HepG2 (cell line): ENCODE measurements around the gene XPNPEP1. TPM values are rescaled to one million over a fixed set of nuclear protein-coding genes. Genes with fewer than 3 reads are reported as not detected.

Experiments used
- ATAC-seq: fragments of 200-7000 bp; cut with Tn5 transposase; 3 replicates; pipeline ENCODE4 v1.9.1; 2020; ENCODE audit warnings: mild to moderate bottlenecking, moderate library complexity
- BruUV-seq: library from RNA; stranded (reverse); fragments of 400-500 nt; replicated peaks from 2 replicates; lab custom pipeline; 2021; lab: Mats Ljungman, UMichigan
- CTCF ChIA-PET: fragments of 300-600 bp; formaldehyde crosslinking; extraction: SDS; loops from one replicate; lab custom pipeline; 2021; ENCODE audit warnings: low total read pairs, inconsistent platforms, low intra/inter-chr PET ratio; lab: Yijun Ruan, JAX
- POLR2A ChIA-PET: fragments of 350-600 bp; sonication (Branson Sonifier 250); formaldehyde crosslinking; loops from one replicate; lab custom pipeline; 2020; ENCODE audit warnings: antibody characterized with exemption, inconsistent platforms; lab: Yijun Ruan, JAX
- DNase-seq: peaks from one replicate; pipeline ENCODE4 v3.0.0-alpha.2; 2015; ENCODE audit warnings: low spot score
- FAIRE-seq: peaks from 3 replicates; lab custom pipeline; 2011; peaks lifted over from hg19 to GRCh38; lab: Jason Lieb, UNC
- H2AFZ ChIP-seq: one replicate; pipeline ENCODE4 v1.6.1; 2011; ENCODE audit warnings: low read length, inconsistent platforms
- H3K27ac ChIP-seq: fragments of 300-600 bp; 3 replicates; pipeline ENCODE4 v1.8.0; 2011; ENCODE audit warnings: mixed run types, mild to moderate bottlenecking, mixed read lengths, low read length, inconsistent platforms; ENCODE audit not compliant: insufficient read depth; ENCODE audit errors: extremely low read length
- H3K27me3 ChIP-seq, 2 experiments: fragments of 200-600 bp in 1 of 2; 2 replicates in 1 of 2; 3 replicates in 1 of 2; pipeline versions ENCODE4 v1.6.0 to v1.8.0; 2011; ENCODE audit warnings: low read length in 2 of 2, mild to moderate bottlenecking in 2 of 2, moderate library complexity in 2 of 2, inconsistent platforms in 1 of 2; ENCODE audit not compliant: insufficient read depth in 2 of 2, control insufficient read depth in 1 of 2
- H3K36me3 ChIP-seq, 2 experiments: fragments of 200-600 bp in 1 of 2; replicated peaks in 1 of 2; 2 replicates in 1 of 2; 3 replicates in 1 of 2; pipeline versions ENCODE4 v1.5.1 to v1.8.0; 2011; ENCODE audit warnings: low read length in 2 of 2, inconsistent platforms in 1 of 2; ENCODE audit not compliant: insufficient read depth in 2 of 2, control insufficient read depth in 1 of 2
- H3K4me1 ChIP-seq: 2 replicates; pipeline ENCODE4 v1.5.1; 2012; ENCODE audit warnings: low read length, inconsistent platforms; ENCODE audit not compliant: insufficient read depth
- H3K4me2 ChIP-seq: 2 replicates; pipeline ENCODE4 v1.6.0; 2011; ENCODE audit warnings: low read depth, low read length, inconsistent platforms
- H3K4me3 ChIP-seq, 3 experiments: fragments of 200-600 bp in 1 of 3; sonication (generic), shearing (Covaris generic) in 1 of 3; replicated peaks in 1 of 3; 2 replicates each; pipeline ENCODE4 v1.5.1; 2011 to 2016; ENCODE audit warnings: low read length in 3 of 3, inconsistent platforms in 2 of 3, low read depth in 2 of 3, mild to moderate bottlenecking in 2 of 3, control low read depth in 1 of 3, mixed read lengths in 1 of 3; ENCODE audit not compliant: insufficient read depth in 1 of 3
- H3K79me2 ChIP-seq: one replicate; pipeline ENCODE4 v1.6.1; 2011; ENCODE audit warnings: low read length, inconsistent platforms; ENCODE audit not compliant: insufficient read depth
- H3K9ac ChIP-seq: 2 replicates; pipeline ENCODE4 v1.6.0; 2011; ENCODE audit warnings: mild to moderate bottlenecking, low read depth, low read length, inconsistent platforms; ENCODE audit not compliant: insufficient read depth
- H3K9me3 ChIP-seq: 2 replicates; pipeline ENCODE4 v1.5.1; 2012; ENCODE audit warnings: mild to moderate bottlenecking, low read length
- H4K20me1 ChIP-seq: 2 replicates; pipeline ENCODE4 v1.6.0; 2011; ENCODE audit warnings: inconsistent platforms, mild to moderate bottlenecking, low read length, moderate library complexity; ENCODE audit not compliant: insufficient read depth
- BORCS8-MEF2B ChIP-seq: sonication (generic); formaldehyde crosslinking; IDR thresholded peaks from 2 replicates; pipeline ENCODE4 v1.8.0; 2022; ENCODE audit warnings: mild to moderate bottlenecking, missing genetic modification reagents
- FOXK1 ChIP-seq: sonication (generic); formaldehyde crosslinking; IDR thresholded peaks from 2 replicates; pipeline ENCODE4 v1.4.0; 2020; ENCODE audit warnings: low read depth, missing genetic modification reagents, borderline replicate concordance
- GMEB2 ChIP-seq: IDR thresholded peaks from 2 replicates; pipeline ENCODE4 v1.6.1; 2016; ENCODE audit warnings: missing biosample characterization, missing genetic modification reagents, low read depth
- THAP7 ChIP-seq: sonication (generic); formaldehyde crosslinking; IDR thresholded peaks from 2 replicates; pipeline ENCODE4 v1.8.1; 2023; ENCODE audit warnings: mild to moderate bottlenecking, missing genetic modification reagents
- ZNF333 ChIP-seq: sonication (generic); formaldehyde crosslinking; IDR thresholded peaks from 2 replicates; pipeline ENCODE4 v1.4.0; 2020; ENCODE audit warnings: mild to moderate bottlenecking, missing genetic modification reagents, borderline replicate concordance
- ZNF441 ChIP-seq: sonication (generic); formaldehyde crosslinking; IDR thresholded peaks from 2 replicates; pipeline ENCODE4 v1.7.0; 2021; ENCODE audit warnings: missing genetic modification reagents, borderline replicate concordance
- ZSCAN22 ChIP-seq: sonication (generic); formaldehyde crosslinking; IDR thresholded peaks from 2 replicates; pipeline ENCODE4 v1.4.0; 2020; ENCODE audit warnings: mild to moderate bottlenecking, missing genetic modification reagents
- WGBS: methylation state at CpG from one replicate; pipeline ENCODE4 v1.1.6; 2017; ENCODE audit warnings: low lambda C conversion rate; 5-methylcytosine and 5-hydroxymethylcytosine counted together
- in situ Hi-C: cut with HindIII; loops from 2 replicates; pipeline ENCODE4 v1.10.0; 2017; ENCODE audit warnings: low pct_unique_long_range_greater_than_20kb; ENCODE audit not compliant: extremely low pct_ligation_motif_present
- intact Hi-C: fragments of 100-400 bp; cut with micrococcal nuclease; formaldehyde crosslinking; loops from one replicate; pipeline ENCODE4 v1.10.0; 2022; ENCODE audit not compliant: unreplicated experiment
- polyA plus RNA-seq, 8 experiments: library from polyadenylated mRNA; depleted of rRNA in 3 of 8; stranded (reverse) in 7 of 8; unstranded in 1 of 8; fragments of >200 nt; fragmentation: Illumina TruSeq in 4 of 8; extraction: Trizol in 4 of 8; gene quantifications; 2 replicates each; pipeline versions ENCODE4 v1.2.1 to v1.2.3, GENCODE V29; 2011 to 2016; ENCODE audit warnings: low read depth in 4 of 8, missing spikeins in 1 of 8, mixed read lengths in 1 of 8; ENCODE audit not compliant: insufficient read depth in 1 of 8
- total RNA-seq, 5 experiments: library from RNA; depleted of rRNA; stranded (reverse); fragments of >200 nt; fragmentation: Illumina TruSeq; extraction: Trizol; gene quantifications; 2 replicates each; pipeline ENCODE4 v1.2.3, GENCODE V29; 2016; ENCODE audit warnings: low read depth in 1 of 5

XPNPEP1 gene
- total and polyA plus RNA-seq, 2 of the 13 experiments (the other 11 are each of a cell fraction or from before 2014, with no cell fraction given): 30.3 to 55.5 TPM

GRCh38 chr10:109852475-109853037 is 70.8 kb downstream of the XPNPEP1 start (continued):
- TF ChIP-seq ZNF333 (CRISPR knock-in tag) (no peak), ZSCAN22 (CRISPR knock-in tag) (no peak), ZNF441 (no peak), FOXK1 (no peak)

GRCh38 chr10:109851616-109852474 is 71.5 kb downstream of the XPNPEP1 start:
- H2AFZ ChIP-seq: no peak overlapping the region
- WGBS: 14% methylated on average over 10 of the region's 10 CpGs
- no peaks in the 10 kb centered on the region for H3K4me1 ChIP-seq
- H3K9me3 ChIP-seq: no peaks in the 10 kb centered on the region
- POLR2A ChIA-PET: no interaction called here
- no peak overlapping the region for H3K9ac ChIP-seq
- no peak overlapping the region for H3K4me2 ChIP-seq
- H3K27ac ChIP-seq: no peak overlapping the region
- H3K4me3 ChIP-seq: no peak overlapping the region
- in situ Hi-C loops: no loop called here
- BruUV-seq: no TSS peak
- no peak for TF ChIP-seq THAP7 (CRISPR knock-in tag)
- TF ChIP-seq BORCS8-MEF2B: 0 out of 2 replicates have a peak, but pooled peaks have one; percentile 30
- no peak for TF ChIP-seq GMEB2 (CRISPR knock-in tag)
- TF ChIP-seq, all 625 proteins: peak for 1
- Histone ChIP-seq H3K36me3 (no peaks in the 10 kb centered on the region), H3K79me2 (no peaks in the 10 kb centered on the region), H4K20me1 (no peaks in the 10 kb centered on the region), H3K27me3 (peaks cover 0 to 4% of the 10 kb centered on the region in 2 experiments; a peak in 1 of 5 replicates)
- intact Hi-C loops: loop anchor here (2.0 to 5.0 kb wide), 2 partner anchors 77 to 440 kb away; no protein-coding TSS in a partner anchor
- peak; percentile 32 for ATAC-seq
- no peak for DNase-seq
- no peak for FAIRE-seq
- CTCF ChIA-PET: no interaction called here
